ENCODE results near the gene C4orf33. TPM values are rescaled to one million over a fixed set of nuclear protein-coding genes. Genes with fewer than 3 reads are reported as not detected.

The C4orf33 gene
- total RNA-seq, result 3.4 and 7.7 TPM in 2 replicates

GRCh38 chr4:129095811-129096454 is at the start of gene C4orf33:
Gene C4orf33, plus strand, starts transcription at chr4:129096152. Its CDS starts 6,459 bp downstream, at chr4:129102611.

GRCh38 chr4:129093191-129093920 is 2.6 kb upstream of the C4orf33 start, which contains the start of gene SCLT1:
Gene SCLT1, minus strand, starts transcription at chr4:129093539. Its CDS starts 436 bp downstream, at chr4:129093103.

Other genes with a start within 250 kb of the C4orf33 start
- 5.5 and 6.3 TPM in 2 replicates for gene SCLT1, start 2.6 kb upstream of the C4orf33 start, total RNA-seq